C4-2B (cell line): ENCODE data around the gene ASAH2.
"Not testable (repeated sequence)": the region's sequence is repeated elsewhere in the genome, so short reads cannot be mapped to it uniquely, and the experiment has no call there.

ENCODE experiments used
- H3K27ac ChIP-seq: fragments of 450-650 bp; 2 replicates; pipeline ENCODE4 v1.5.1; 2017
- ZFX ChIP-seq: fragments of 450-650 bp; IDR thresholded peaks from 2 replicates; pipeline ENCODE4 v1.6.1; 2017
- TF ChIP-seq, protein P1 (sequence below): fragments of 450-650 bp; conservative IDR thresholded peaks from 2 replicates; pipeline ENCODE4 v1.5.1; 2017; ENCODE audit warnings: mild to moderate bottlenecking

ASAH2 gene

DNA sequence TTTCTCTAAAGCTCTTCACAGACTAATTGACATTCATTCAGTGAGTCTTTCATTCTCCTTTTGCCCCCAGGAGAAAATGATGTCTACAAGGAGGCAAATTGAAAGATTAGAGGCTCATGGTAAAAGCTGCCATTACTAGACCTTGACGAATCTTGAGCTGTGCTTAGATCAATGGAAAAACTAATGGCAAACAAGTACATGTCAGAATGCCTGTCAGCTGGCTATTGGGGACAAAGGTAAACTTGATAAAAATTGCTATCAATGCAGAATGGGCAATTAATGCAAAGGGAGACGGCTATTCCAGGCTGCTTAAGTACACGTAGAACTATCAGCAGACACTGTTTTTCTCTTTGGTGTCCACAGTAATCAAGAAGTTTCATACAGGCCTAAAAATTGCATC lies 3.3 kb downstream of the ASAH2 start:
- TF ChIP-seq, protein P1, sequence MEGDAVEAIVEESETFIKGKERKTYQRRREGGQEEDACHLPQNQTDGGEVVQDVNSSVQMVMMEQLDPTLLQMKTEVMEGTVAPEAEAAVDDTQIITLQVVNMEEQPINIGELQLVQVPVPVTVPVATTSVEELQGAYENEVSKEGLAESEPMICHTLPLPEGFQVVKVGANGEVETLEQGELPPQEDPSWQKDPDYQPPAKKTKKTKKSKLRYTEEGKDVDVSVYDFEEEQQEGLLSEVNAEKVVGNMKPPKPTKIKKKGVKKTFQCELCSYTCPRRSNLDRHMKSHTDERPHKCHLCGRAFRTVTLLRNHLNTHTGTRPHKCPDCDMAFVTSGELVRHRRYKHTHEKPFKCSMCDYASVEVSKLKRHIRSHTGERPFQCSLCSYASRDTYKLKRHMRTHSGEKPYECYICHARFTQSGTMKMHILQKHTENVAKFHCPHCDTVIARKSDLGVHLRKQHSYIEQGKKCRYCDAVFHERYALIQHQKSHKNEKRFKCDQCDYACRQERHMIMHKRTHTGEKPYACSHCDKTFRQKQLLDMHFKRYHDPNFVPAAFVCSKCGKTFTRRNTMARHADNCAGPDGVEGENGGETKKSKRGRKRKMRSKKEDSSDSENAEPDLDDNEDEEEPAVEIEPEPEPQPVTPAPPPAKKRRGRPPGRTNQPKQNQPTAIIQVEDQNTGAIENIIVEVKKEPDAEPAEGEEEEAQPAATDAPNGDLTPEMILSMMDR: no peak
- TF ChIP-seq ZFX: no peak
- no peak overlapping the region for H3K27ac ChIP-seq

DNA sequence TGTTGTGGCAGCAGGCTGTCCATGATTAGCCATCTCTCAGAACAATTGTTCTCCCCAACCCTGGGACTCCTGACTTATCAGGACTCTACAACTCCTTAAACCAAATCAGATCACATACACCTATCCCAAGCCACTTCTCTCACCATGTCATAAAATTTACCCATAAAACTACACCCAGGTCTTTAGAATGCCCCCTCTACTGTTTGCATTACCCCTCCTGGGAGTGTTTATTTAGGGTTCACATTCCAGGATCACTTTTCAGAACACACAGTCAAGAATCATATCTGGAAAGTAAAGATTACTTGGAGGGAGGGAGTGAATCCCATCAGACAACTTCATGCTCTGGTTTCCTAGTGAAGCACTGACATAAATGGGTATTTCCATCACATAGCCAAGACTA lies 7.1 kb downstream of the ASAH2 start:
- no peak for TF ChIP-seq ZFX
- TF ChIP-seq, protein P1: no peak
- H3K27ac ChIP-seq: no peak overlapping the region

DNA sequence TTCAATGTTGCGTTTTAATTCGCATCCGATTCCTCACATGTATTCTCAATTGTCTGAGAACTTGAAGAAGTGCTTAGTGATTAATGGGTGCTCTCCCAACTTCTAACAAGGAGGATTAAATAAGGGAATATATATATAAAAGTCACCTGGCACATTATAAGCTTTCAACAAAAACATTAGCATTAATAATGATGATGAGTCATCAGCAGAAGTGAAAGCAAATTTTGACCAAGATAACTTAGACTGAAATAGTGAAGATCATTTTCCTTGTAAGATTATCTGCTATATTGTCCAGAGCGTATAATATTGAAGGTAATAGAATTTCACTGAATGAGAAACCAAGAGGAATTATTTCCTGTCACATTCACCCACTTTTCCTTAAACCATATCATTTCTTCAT lies 8.5 kb downstream of the ASAH2 start:
- H3K27ac ChIP-seq: no peak overlapping the region
- no peak for TF ChIP-seq ZFX
- TF ChIP-seq, protein P1: no peak

DNA sequence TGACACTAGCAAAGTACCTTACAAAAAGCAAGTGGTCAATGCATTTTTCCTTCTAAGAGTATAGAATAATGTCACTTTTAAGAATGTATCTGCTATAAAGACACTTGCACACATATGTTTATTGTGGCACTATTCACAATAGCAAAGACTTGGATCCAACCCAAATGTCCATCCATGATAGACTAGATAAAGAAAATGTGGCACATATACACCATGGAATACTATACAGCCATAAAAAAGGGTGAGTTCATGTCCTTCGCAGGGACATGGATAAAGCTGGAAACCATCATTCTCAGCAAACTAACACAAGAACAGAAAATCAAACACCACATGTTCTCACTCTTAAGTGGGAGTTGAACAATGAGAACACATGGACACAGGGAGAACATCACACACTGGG lies 9.8 kb downstream of the ASAH2 start:
- H3K27ac ChIP-seq: not testable (repeated sequence)

DNA sequence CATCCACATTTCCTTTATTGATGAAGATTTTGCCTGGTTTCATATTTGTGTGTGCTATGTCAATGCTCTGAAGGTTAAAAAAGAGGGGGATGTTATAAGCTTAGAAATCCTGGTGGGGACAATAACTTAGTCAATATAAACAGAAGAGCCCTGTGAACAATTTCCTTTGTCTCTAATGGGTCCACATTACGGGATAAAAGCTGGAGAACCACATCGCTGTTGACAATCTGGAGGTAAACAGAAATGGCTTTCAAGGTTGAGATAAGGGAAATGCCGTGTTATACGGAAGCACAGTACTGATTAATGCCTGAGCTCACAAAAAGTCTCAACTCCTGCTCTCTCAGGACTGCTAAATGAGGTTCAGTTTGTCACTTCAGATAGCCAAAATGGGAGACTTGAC lies 16.8 kb downstream of the ASAH2 start:
- no peak overlapping the region for H3K27ac ChIP-seq
- TF ChIP-seq ZFX: no peak
- TF ChIP-seq, protein P1: no peak

DNA sequence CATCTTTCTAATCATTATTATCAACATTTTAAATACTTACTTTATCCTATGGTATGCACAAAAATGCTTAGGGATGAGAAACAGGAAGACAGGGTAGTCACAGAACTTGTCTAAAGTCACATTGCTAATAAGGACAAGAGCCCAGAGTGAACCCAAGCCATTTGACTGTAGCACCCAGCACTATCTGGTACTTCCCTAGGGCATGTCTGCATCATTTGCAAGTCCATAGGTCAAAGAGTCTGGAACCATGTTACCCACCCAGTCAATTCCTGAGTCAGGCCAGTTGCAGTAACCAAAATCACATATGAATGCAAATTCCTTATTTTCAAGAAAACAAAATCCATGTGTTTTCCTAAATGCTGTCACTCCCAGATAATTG lies 19.1 kb downstream of the ASAH2 start:
- H3K27ac ChIP-seq: no peak overlapping the region
- TF ChIP-seq, protein P1: no peak
- TF ChIP-seq ZFX: no peak

DNA sequence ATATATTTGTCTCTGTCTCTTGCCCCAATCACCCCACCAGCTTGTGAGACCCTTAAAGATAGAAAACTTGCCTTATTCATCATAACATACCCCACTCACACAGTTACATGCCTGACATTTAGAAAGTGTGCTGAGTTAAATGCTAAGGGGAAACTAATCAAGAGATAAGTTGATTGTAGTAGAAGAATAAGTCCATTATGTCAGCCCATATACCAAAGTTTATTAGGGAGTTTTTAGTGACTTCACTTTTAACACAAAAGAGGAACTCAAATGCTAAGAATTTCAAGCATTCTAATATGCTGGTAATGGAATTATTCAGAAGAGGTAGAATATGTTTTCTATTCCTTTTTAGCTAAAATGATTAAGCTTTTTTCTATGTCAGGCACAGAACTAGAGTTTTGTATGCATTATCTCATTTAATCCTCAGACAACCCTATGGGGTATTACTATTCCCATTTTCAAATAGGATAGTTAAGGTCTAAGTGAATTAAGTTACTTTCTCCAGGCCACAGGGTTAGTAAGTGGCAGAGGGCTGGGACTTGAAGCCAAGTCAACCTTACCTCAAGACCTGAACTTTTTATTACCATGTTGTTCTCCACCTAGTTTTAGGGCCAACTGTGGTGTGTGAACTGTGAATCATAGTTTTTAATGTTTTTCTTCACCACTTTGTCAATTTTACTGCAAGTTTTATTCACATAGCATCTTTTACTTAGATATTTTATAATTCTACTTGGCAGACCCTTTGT lies 19.6 kb downstream of the ASAH2 start:
- no peak overlapping the region for H3K27ac ChIP-seq
- no peak for TF ChIP-seq ZFX
- TF ChIP-seq, protein P1: no peak

DNA sequence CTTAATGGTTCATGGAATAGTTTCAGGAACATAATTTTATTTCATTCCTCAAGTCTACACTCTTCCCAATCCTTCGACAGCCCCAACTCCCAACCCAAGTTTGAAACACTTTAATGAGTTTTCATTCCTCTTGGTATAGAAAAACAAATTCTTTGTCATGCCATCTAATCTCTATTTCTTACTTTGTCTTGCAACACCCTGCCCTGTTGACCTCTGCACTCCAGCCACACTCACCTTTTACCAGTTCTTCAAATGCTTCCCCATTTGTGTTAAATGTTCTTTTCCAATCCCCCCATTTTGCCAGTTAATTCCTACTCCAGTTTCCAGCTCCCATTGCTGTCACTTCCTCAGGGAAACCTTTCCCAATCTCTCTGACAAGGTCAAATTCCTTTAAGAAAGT lies 21.9 kb downstream of the ASAH2 start:
- no peak for TF ChIP-seq ZFX
- TF ChIP-seq, protein P1: no peak
- no peak overlapping the region for H3K27ac ChIP-seq
